ENCODE measurements around the gene MRPL18. TPM values are rescaled to one million over a fixed set of nuclear protein-coding genes. Genes with fewer than 3 reads are reported as not detected.

Gene MRPL18
- total and polyA plus RNA-seq, 2 of the 4 experiments (the other 2 are of a cell fraction): 53.4 to 56.8 TPM

DNA sequence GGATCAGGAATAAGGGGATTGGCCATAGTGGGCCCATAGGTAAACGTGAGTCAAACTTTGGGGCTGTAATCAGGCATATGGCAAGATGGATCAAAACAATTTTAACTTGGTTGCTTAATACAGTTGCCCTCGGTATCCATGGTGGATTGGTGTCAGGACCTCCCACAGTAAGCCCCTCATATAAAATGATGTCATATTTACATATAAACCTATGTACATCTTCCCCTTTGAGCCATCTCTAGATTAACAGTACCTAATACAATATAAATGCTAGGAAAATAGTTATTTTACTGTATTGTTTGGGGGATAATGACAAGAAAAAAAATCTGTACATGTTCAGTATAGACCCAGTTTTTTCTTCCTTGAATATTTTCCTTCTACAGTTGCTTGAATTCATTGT, 35.9 kb upstream of the MRPL18 start:
- H3K23ac ChIP-seq (ENCODE audit: low read depth, low read length): no peak overlapping the region
- no peak overlapping the region for H3K27ac ChIP-seq (ENCODE audit: insufficient read depth, low read length)
- TF ChIP-seq RCOR1 (IDR thresholded peaks at IDR 0.05; ENCODE audit: insufficient replicate concordance, low read length): no peak
- TF ChIP-seq MXI1 (IDR thresholded peaks at IDR 0.05; ENCODE audit: borderline replicate concordance, low read depth, low read length): no peak
- TF ChIP-seq BHLHE40 (IDR thresholded peaks at IDR 0.05; ENCODE audit: low read depth, low read length): no peak
- TF ChIP-seq RFX5 (IDR thresholded peaks at IDR 0.05; ENCODE audit: low read depth, low read length): no peak
- TF ChIP-seq, protein P1, sequence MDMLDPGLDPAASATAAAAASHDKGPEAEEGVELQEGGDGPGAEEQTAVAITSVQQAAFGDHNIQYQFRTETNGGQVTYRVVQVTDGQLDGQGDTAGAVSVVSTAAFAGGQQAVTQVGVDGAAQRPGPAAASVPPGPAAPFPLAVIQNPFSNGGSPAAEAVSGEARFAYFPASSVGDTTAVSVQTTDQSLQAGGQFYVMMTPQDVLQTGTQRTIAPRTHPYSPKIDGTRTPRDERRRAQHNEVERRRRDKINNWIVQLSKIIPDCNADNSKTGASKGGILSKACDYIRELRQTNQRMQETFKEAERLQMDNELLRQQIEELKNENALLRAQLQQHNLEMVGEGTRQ (IDR thresholded peaks at IDR 0.05; ENCODE audit: low read depth, low read length): no peak
- TF ChIP-seq NFE2L2 (IDR thresholded peaks at IDR 0.05; ENCODE audit: low read depth, low read length): no peak
- TF ChIP-seq ELK1 (IDR thresholded peaks at IDR 0.05; ENCODE audit: borderline replicate concordance, low read depth, low read length): no peak
- no peak for TF ChIP-seq RAD21 (IDR thresholded peaks at IDR 0.05; ENCODE audit: low read length)
- peaks cover 16% of the 10 kb centered on the region for H4K20me1 ChIP-seq (ENCODE audit: insufficient read depth, low read length)
- dilution Hi-C loops (cut with HindIII; ENCODE audit: low sequenced_read_pairs, unreplicated experiment) (no loop called here), intact Hi-C loops (cut with micrococcal nuclease) (no loop called here), in situ Hi-C loops (cut with MboI; ENCODE audit: low sequenced_read_pairs) (no loop called here)
- H4K8ac ChIP-seq (ENCODE audit: low read depth in 2 of 2, low read length in 2 of 2): no peak overlapping the region
- no peak overlapping the region for H3K4ac ChIP-seq (ENCODE audit: low read depth, low read length)
- peaks cover 3% of the 10 kb centered on the region for H3K4me1 ChIP-seq (ENCODE audit: control insufficient read depth, insufficient read depth, low read length)
- H2BK120ac ChIP-seq (ENCODE audit: low read depth, low read length): no peak overlapping the region
- H3K9me3 ChIP-seq (ENCODE audit: control insufficient read depth, insufficient read depth, low read length): no peaks in the 10 kb centered on the region
- H2AK9ac ChIP-seq (replicated peaks; ENCODE audit: low read depth, low read length, poor library complexity): no peak overlapping the region
- H4K5ac ChIP-seq (ENCODE audit: low read depth, low read length): no peak overlapping the region
- CTCF ChIA-PET: no interaction called here
- ATAC-seq (ENCODE audit: low read depth) (no peak), DNase-seq (no peak)
- no peak overlapping the region for H2AFZ ChIP-seq (replicated peaks; ENCODE audit: low read length, poor library complexity)
- peaks cover 29% of the 10 kb centered on the region in 2 experiments for H3K79me1 ChIP-seq (ENCODE audit: low read depth in 1 of 2, low read length in 2 of 2)
- no peak overlapping the region for H3K18ac ChIP-seq (ENCODE audit: low read depth, low read length)
- no peak overlapping the region for H3K4me3 ChIP-seq (ENCODE audit: insufficient read depth, low read depth, low read length)
- no CpG with 5 or more reads among the region's 2 CpGs for WGBS, 2 experiments (ENCODE audit: extremely low coverage in 2 of 2, insufficient read length in 1 of 2)
- H3K9ac ChIP-seq (ENCODE audit: low read depth, low read length): no peak overlapping the region
- BruUV-seq (replicated peaks): no TSS peak
- POLR2A ChIA-PET (ENCODE audit: unreplicated experiment): interaction anchor here (1.0 kb wide), 1 partner anchor 27 kb away, joined by 3 read pairs; the partner anchor contains the start of gene WTAP
- peaks cover 10% of the 10 kb centered on the region for H3K9me1 ChIP-seq (ENCODE audit: insufficient read depth, low read length)
- no peaks in the 10 kb centered on the region for H3K27me3 ChIP-seq (ENCODE audit: control insufficient read depth, insufficient read depth, low read length)
- no peak overlapping the region for H2AK5ac ChIP-seq (ENCODE audit: low read depth, low read length)
- no peak overlapping the region for H4K91ac ChIP-seq (ENCODE audit: insufficient read depth, low read depth, low read length)
- H3K36me3 ChIP-seq (ENCODE audit: control insufficient read depth, insufficient read depth, low read length): peaks cover 44% of the 10 kb centered on the region
- H3K14ac ChIP-seq (replicated peaks; ENCODE audit: low read depth, low read length): no peak overlapping the region
- no peak overlapping the region for H2BK5ac ChIP-seq (ENCODE audit: low read depth, low read length, poor library complexity, severe bottlenecking)
- H2BK15ac ChIP-seq (ENCODE audit: low read depth, low read length): no peak overlapping the region
- H3K56ac ChIP-seq (ENCODE audit: extremely low read depth, insufficient read depth, low read length): no peak overlapping the region
- H3K4me2 ChIP-seq (ENCODE audit: low read depth, low read length): no peak overlapping the region
- no peak overlapping the region for H2BK20ac ChIP-seq (ENCODE audit: low read depth, low read length)
